Karpas-422 (cell line): ENCODE measurements around the gene IPO11. TPM values are rescaled to one million over a fixed set of nuclear protein-coding genes. Genes with fewer than 3 reads are reported as not detected.
A peak's percentile ranks its signal among the peaks of the same experiment; 100 is the strongest.

Source experiments
- DNase-seq: peaks from one replicate; pipeline ENCODE4 v3.0.0-alpha.2; 2015
- H2AFZ ChIP-seq: fragments of 200-600 bp; sonication (generic); 2 replicates; pipeline ENCODE4 v1.6.1; 2014; ENCODE audit warnings: antibody characterized with exemption, low read length, mixed read lengths
- H3K27ac ChIP-seq: fragments of 200-600 bp; sonication (generic); 2 replicates; pipeline ENCODE4 v1.5.1; 2014; ENCODE audit warnings: mild to moderate bottlenecking, low read length, moderate library complexity
- H3K27me3 ChIP-seq: fragments of 200-600 bp; sonication (generic); 2 replicates; pipeline ENCODE4 v1.6.1; 2014; ENCODE audit warnings: low read length, mixed read lengths
- H3K36me3 ChIP-seq: fragments of 200-600 bp; sonication (generic); 2 replicates; pipeline ENCODE4 v1.6.1; 2014; ENCODE audit warnings: low read length, mixed read lengths; ENCODE audit not compliant: insufficient read depth
- H3K4me1 ChIP-seq: fragments of 200-600 bp; sonication (generic); 2 replicates; pipeline ENCODE4 v1.6.1; 2014; ENCODE audit warnings: mild to moderate bottlenecking, low read length, mixed read lengths
- H3K4me2 ChIP-seq: fragments of 200-600 bp; sonication (generic); 2 replicates; pipeline ENCODE4 v1.6.1; 2014; ENCODE audit warnings: low read length, low read depth, mild to moderate bottlenecking; ENCODE audit not compliant: poor library complexity, severe bottlenecking
- H3K4me3 ChIP-seq: fragments of 200-600 bp; sonication (generic); 2 replicates; pipeline ENCODE4 v1.5.1; 2014; ENCODE audit warnings: mild to moderate bottlenecking, antibody characterized with exemption, low read length, mixed read lengths
- H3K79me2 ChIP-seq: fragments of 200-600 bp; sonication (generic); 2 replicates; pipeline ENCODE4 v1.6.1; 2014; ENCODE audit warnings: mild to moderate bottlenecking, low read length, mixed read lengths
- H3K9ac ChIP-seq: fragments of 200-600 bp; sonication (generic); 2 replicates; pipeline ENCODE4 v1.6.0; 2014; ENCODE audit warnings: low read length
- H3K9me2 ChIP-seq: fragments of 200-600 bp; sonication (generic), shearing (Covaris generic); replicated peaks from 2 replicates; pipeline ENCODE4 v1.6.0; 2014; ENCODE audit warnings: mild to moderate bottlenecking, low read length, moderate library complexity; ENCODE audit not compliant: insufficient read depth
- H3K9me3 ChIP-seq: fragments of 300-700, 200-600 bp; sonication (generic); 2 replicates; pipeline ENCODE4 v1.6.1; 2014; ENCODE audit warnings: low read length, mixed read lengths
- H4K20me1 ChIP-seq: fragments of 200-600 bp; sonication (generic); 2 replicates; pipeline ENCODE4 v1.6.1; 2014; ENCODE audit warnings: mild to moderate bottlenecking, antibody characterized with exemption, low read length, low read depth; ENCODE audit not compliant: insufficient read depth
- total RNA-seq: library from RNA; depleted of rRNA; stranded (reverse); fragments of >200 nt; shearing (Covaris generic); gene quantifications from 2 replicates; pipeline ENCODE4 v1.2.3, GENCODE V29; 2014; ENCODE audit warnings: low replicate concordance

Gene IPO11
- total RNA-seq, 1 experiment from 2014 or later = 31.5 TPM

DNA sequence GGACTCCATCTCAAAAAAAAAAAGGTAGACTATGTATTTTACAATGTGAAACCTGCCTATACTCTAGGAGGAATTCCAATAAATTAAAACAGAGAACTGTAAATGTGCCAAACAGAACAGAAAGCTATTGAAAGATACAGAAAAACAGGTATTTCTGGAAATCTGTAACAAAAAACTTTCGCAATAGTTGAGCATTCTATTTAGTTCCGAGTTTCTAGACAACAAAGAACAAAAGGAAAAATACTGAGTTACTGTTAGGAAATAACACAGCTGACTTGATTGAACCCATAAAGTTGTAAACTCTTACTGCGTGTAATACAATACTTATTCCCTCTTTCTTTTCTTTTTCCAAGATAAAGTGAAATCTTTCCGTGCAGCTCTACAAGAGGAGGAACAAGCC is 27.4 kb upstream of the IPO11 start:
- Histone ChIP-seq H3K79me2 (0 out of 2 replicates have a peak, but pooled peaks cover 6% of the 10 kb centered on the region), H3K4me3 (no peak overlapping the region), H3K9ac (no peak overlapping the region), H3K36me3 (peaks cover 55% of the 10 kb centered on the region; the same call in 1 of the 2 replicates), H3K9me3 (no peaks in the 10 kb centered on the region), H2AFZ (no peak overlapping the region), H4K20me1 (no peaks in the 10 kb centered on the region), H3K27me3 (no peaks in the 10 kb centered on the region), H3K27ac (no peak overlapping the region), H3K9me2 (no peaks in the 10 kb centered on the region), H3K4me2 (no peak overlapping the region), H3K4me1 (no peaks in the 10 kb centered on the region)
- DNase-seq = no peak

- no peak overlapping the region for H3K4me2 ChIP-seq
- H3K9me2 ChIP-seq = no peaks in the 10 kb centered on the region
- H2AFZ ChIP-seq = no peak overlapping the region
- DNase-seq = no peak
- H3K79me2 ChIP-seq = 0 out of 2 replicates have a peak, but pooled peaks cover 6% of the 10 kb centered on the region
- H3K27me3 ChIP-seq = no peaks in the 10 kb centered on the region
- peaks cover 56% of the 10 kb centered on the region; the same call in 1 of the 2 replicates for H3K36me3 ChIP-seq
- H3K9me3 ChIP-seq = no peaks in the 10 kb centered on the region
- no peak overlapping the region for H3K4me3 ChIP-seq
- H3K4me1 ChIP-seq = no peaks in the 10 kb centered on the region
- H3K9ac ChIP-seq = no peak overlapping the region
- H4K20me1 ChIP-seq = no peaks in the 10 kb centered on the region
- H3K27ac ChIP-seq = no peak overlapping the region
These were observed 26.7 kb upstream of the IPO11 start for GRCh38 chr5:62385816-62386400.

- H3K27ac ChIP-seq = no peak overlapping the region
- no peak overlapping the region for H2AFZ ChIP-seq
- H3K36me3 ChIP-seq = peaks cover 62% of the 10 kb centered on the region; the same call in 1 of the 2 replicates
These were observed 25.7 kb upstream of the IPO11 start for GRCh38 chr5:62386824-62387223.

DNA sequence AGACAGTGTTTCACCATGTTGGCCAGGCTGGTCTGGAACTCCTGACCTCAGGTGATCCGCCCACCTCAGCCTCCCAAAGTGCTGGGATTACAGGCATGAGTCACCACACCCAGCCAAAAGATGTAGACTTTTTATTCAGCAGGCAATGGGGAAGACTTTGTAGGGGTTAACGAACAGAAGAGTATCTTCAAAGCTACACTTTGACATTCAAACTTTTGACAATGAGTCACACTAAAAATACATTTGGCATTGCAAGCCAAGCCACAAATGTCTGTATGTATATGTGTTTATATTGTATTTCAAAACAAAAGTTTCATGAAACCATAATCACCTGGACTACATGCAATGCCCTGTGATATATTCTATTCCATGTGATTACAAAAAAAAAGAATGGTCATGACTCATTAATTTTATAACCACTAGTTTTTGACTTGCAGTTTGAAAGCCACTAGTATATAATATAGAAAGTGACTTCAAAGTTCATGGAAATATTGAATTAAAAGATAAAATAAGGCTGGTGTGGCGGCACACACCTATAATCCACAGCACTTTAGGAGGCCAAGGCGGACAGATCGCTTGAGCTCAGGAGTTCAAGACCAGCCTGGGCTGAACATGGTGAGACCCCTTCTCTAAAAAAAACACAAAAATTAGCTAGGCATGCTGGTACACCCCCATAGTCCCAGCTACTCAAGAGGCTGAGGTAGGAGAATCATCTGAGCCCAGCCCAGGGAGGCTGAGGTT is 17.2 kb upstream of the IPO11 start:
- H3K4me2 ChIP-seq = no peak overlapping the region
- no peak for DNase-seq
- no peak overlapping the region for H3K4me3 ChIP-seq
- H3K9me3 ChIP-seq = no peaks in the 10 kb centered on the region
- H3K27me3 ChIP-seq = no peaks in the 10 kb centered on the region
- H3K4me1 ChIP-seq = no peaks in the 10 kb centered on the region
- H4K20me1 ChIP-seq = no peaks in the 10 kb centered on the region
- no peaks in the 10 kb centered on the region for H3K9me2 ChIP-seq
- H3K27ac ChIP-seq = no peak overlapping the region
- no peak overlapping the region for H3K9ac ChIP-seq
- no peak overlapping the region for H2AFZ ChIP-seq
- H3K79me2 ChIP-seq = no peaks in the 10 kb centered on the region; the same call in 1 of the 2 replicates
- H3K36me3 ChIP-seq = peaks cover 47% of the 10 kb centered on the region

More at GRCh38 chr5:62386824-62387223, 25.7 kb upstream of the IPO11 start:
- no peak for DNase-seq
- H3K9me3 ChIP-seq = no peaks in the 10 kb centered on the region
- no peaks in the 10 kb centered on the region for H4K20me1 ChIP-seq
- H3K4me1 ChIP-seq = no peaks in the 10 kb centered on the region
- H3K27me3 ChIP-seq = no peaks in the 10 kb centered on the region
- no peaks in the 10 kb centered on the region for H3K9me2 ChIP-seq
- no peak overlapping the region for H3K4me3 ChIP-seq
- H3K4me2 ChIP-seq = no peak overlapping the region
- 0 out of 2 replicates have a peak, but pooled peaks cover 6% of the 10 kb centered on the region for H3K79me2 ChIP-seq
- H3K9ac ChIP-seq = no peak overlapping the region

DNA sequence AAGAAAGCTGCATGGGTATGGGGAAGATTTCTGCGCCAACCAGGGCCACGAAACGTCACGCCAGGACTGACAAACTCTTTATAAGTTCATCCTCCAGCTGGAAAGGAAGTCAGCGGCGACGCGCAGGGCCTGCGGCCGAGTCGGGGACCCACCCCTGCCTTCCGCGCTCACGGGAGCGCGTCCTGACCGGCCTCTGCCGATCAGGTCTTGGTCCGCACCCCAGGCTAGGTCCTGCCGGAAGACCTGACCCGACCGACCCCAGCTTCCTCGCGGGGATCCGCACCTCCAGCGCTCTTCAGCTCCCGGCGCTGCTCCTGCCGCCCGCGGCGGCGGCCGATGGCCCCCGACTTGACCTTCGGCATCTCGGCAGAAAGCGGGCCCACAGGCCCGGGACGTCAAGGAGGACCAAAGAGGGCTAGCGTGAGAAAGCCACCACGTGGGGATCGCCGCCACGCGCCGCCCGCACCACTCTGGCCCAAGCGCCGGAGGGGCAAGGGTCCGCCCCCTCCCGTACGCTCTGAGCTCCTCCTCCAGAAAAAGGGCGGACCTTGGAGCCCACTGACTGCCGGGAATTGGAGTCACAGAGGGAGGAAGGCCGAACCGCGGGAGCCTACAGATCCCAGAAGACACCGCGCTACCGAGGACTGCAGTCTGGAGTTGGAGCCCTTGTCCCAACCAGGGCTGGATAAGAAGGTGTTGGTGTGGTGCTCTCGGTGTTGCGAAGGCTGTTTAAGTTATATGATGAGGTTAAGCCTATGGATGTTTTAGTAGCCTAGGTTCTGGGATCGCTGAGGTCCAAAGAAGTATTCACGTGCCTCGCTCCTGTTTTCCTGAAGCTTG is 8.9 kb upstream of the IPO11 start, which contains the start of gene DIMT1:
DIMT1 (minus strand) TSS at position 495 of the 840 bp plus-strand sequence; CDS start at position 362, 133 bp downstream.
- Histone ChIP-seq H2AFZ (peak within 1 kb of the TSS; percentile 26; the same call in 1 of the 2 replicates), H3K4me2 (peak within 1 kb of the TSS; percentile 76), H3K9me3 (no peaks in the 10 kb centered on the region), H3K4me1 (peaks cover 18% of the 10 kb centered on the region), H4K20me1 (no peaks in the 10 kb centered on the region), H3K27me3 (no peaks in the 10 kb centered on the region), H3K4me3 (peak within 1 kb of the TSS; percentile 73), H3K79me2 (peaks cover 33% of the 10 kb centered on the region), H3K9me2 (no peaks in the 10 kb centered on the region), H3K9ac (peak within 1 kb of the TSS; percentile 89), H3K27ac (peak within 1 kb of the TSS; percentile 78), H3K36me3 (no peaks in the 10 kb centered on the region; the same call in 1 of the 2 replicates)
- DNase-seq = peak; percentile 99

- peaks cover 61% of the 10 kb centered on the region for H3K79me2 ChIP-seq
- peaks cover 9% of the 10 kb centered on the region; the same call in 1 of the 2 replicates for H4K20me1 ChIP-seq
- H3K9me2 ChIP-seq = no peaks in the 10 kb centered on the region
- no peaks in the 10 kb centered on the region for H3K9me3 ChIP-seq
- DNase-seq = no peak
- peaks cover 21% of the 10 kb centered on the region for H3K4me1 ChIP-seq
- H3K27me3 ChIP-seq = no peaks in the 10 kb centered on the region
- peak overlapping the region; percentile 81 for H3K9ac ChIP-seq
- H3K27ac ChIP-seq = peak overlapping the region; percentile 34
- H3K36me3 ChIP-seq = peaks cover 8% of the 10 kb centered on the region
- H3K4me3 ChIP-seq = peak overlapping the region; percentile 85
- no peak overlapping the region for H2AFZ ChIP-seq
- peak overlapping the region; percentile 98 for H3K4me2 ChIP-seq
These were observed 1.1 kb downstream of the IPO11 start for GRCh38 chr5:62413711-62414110.

GRCh38 chr5:62418462-62419076 is 6.0 kb downstream of the IPO11 start:
- Histone ChIP-seq H3K9me2 (no peaks in the 10 kb centered on the region), H3K9ac (no peak overlapping the region), H3K9me3 (no peaks in the 10 kb centered on the region), H3K4me3 (no peak overlapping the region), H3K27ac (no peak overlapping the region), H3K79me2 (peaks cover 100% of the 10 kb centered on the region), H3K36me3 (peaks cover 10% of the 10 kb centered on the region), H3K27me3 (no peaks in the 10 kb centered on the region), H3K4me1 (peaks cover 14% of the 10 kb centered on the region), H3K4me2 (no peak overlapping the region), H2AFZ (no peak overlapping the region), H4K20me1 (peaks cover 7% of the 10 kb centered on the region; the same call in 1 of the 2 replicates)
- no peak for DNase-seq
